Neural cell (in vitro differentiated cells): ENCODE measurements around the gene CPNE5.

ENCODE experiments used
- CTCF ChIP-seq: fragments of 450-650 bp; IDR thresholded peaks from 2 replicates; pipeline ENCODE4 v1.5.1; 2014; ENCODE audit warnings: antibody characterized with exemption, mild to moderate bottlenecking, moderate library complexity; ENCODE audit not compliant: poor library complexity, severe bottlenecking
- POLR2AphosphoS5 ChIP-seq: IDR thresholded peaks from 2 replicates; pipeline ENCODE4 v1.6.1; 2012

GRCh38 chr6:36808634-36809033 lies 30.6 kb downstream of the CPNE5 start:
- TF ChIP-seq CTCF, result no peak
- no peak for TF ChIP-seq POLR2AphosphoS5
